ENCODE measurements around the gene CFAP74. TPM values are rescaled to one million over a fixed set of nuclear protein-coding genes. Genes with fewer than 3 reads are reported as not detected.

Gene CFAP74
- total and polyA plus RNA-seq, 9 of the 15 experiments (the other 6 are each of a cell fraction or from before 2014, with no cell fraction given) = 0.03 to 0.15 (median 0.05) TPM; not detected in 6

- TF ChIP-seq, protein P1, sequence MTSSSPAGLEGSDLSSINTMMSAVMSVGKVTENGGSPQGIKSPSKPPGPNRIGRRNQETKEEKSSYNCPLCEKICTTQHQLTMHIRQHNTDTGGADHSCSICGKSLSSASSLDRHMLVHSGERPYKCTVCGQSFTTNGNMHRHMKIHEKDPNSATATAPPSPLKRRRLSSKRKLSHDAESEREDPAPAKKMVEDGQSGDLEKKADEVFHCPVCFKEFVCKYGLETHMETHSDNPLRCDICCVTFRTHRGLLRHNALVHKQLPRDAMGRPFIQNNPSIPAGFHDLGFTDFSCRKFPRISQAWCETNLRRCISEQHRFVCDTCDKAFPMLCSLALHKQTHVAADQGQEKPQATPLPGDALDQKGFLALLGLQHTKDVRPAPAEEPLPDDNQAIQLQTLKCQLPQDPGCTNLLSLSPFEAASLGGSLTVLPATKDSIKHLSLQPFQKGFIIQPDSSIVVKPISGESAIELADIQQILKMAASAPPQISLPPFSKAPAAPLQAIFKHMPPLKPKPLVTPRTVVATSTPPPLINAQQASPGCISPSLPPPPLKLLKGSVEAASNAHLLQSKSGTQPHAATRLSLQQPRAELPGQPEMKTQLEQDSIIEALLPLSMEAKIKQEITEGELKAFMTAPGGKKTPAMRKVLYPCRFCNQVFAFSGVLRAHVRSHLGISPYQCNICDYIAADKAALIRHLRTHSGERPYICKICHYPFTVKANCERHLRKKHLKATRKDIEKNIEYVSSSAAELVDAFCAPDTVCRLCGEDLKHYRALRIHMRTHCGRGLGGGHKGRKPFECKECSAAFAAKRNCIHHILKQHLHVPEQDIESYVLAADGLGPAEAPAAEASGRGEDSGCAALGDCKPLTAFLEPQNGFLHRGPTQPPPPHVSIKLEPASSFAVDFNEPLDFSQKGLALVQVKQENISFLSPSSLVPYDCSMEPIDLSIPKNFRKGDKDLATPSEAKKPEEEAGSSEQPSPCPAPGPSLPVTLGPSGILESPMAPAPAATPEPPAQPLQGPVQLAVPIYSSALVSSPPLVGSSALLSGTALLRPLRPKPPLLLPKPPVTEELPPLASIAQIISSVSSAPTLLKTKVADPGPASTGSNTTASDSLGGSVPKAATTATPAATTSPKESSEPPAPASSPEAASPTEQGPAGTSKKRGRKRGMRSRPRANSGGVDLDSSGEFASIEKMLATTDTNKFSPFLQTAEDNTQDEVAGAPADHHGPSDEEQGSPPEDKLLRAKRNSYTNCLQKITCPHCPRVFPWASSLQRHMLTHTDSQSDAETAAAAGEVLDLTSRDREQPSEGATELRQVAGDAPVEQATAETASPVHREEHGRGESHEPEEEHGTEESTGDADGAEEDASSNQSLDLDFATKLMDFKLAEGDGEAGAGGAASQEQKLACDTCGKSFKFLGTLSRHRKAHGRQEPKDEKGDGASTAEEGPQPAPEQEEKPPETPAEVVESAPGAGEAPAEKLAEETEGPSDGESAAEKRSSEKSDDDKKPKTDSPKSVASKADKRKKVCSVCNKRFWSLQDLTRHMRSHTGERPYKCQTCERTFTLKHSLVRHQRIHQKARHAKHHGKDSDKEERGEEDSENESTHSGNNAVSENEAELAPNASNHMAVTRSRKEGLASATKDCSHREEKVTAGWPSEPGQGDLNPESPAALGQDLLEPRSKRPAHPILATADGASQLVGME (CRISPR knock-in tag; IDR thresholded peaks at IDR 0.05) = no peak
- TF ChIP-seq, protein P2, sequence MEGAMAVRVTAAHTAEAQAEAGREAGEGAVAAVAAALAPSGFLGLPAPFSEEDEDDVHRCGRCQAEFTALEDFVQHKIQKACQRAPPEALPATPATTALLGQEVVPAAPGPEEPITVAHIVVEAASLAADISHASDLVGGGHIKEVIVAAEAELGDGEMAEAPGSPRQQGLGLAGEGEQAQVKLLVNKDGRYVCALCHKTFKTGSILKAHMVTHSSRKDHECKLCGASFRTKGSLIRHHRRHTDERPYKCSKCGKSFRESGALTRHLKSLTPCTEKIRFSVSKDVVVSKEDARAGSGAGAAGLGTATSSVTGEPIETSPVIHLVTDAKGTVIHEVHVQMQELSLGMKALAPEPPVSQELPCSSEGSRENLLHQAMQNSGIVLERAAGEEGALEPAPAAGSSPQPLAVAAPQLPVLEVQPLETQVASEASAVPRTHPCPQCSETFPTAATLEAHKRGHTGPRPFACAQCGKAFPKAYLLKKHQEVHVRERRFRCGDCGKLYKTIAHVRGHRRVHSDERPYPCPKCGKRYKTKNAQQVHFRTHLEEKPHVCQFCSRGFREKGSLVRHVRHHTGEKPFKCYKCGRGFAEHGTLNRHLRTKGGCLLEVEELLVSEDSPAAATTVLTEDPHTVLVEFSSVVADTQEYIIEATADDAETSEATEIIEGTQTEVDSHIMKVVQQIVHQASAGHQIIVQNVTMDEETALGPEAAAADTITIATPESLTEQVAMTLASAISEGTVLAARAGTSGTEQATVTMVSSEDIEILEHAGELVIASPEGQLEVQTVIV (CRISPR knock-in tag; IDR thresholded peaks at IDR 0.05; ENCODE audit: borderline replicate concordance) = no peak
- TF ChIP-seq USF1 (CRISPR knock-in tag; IDR thresholded peaks at IDR 0.05) (no peak), ATF7 (IDR thresholded peaks at IDR 0.05) (peak; percentile 71), HLTF (IDR thresholded peaks at IDR 0.05) (0 out of 2 replicates have a peak, but pooled peaks have one; percentile 44), ZNF830 (CRISPR knock-in tag; IDR thresholded peaks at IDR 0.05) (no peak), PBX2 (CRISPR knock-in tag; IDR thresholded peaks at IDR 0.05; ENCODE audit: low read depth) (no peak), PBX2 (tag; conservative IDR thresholded peaks at IDR 0.05; ENCODE audit: low read depth) (0 out of 2 replicates have a peak, but pooled peaks have one; percentile 27), NCOR1 (IDR thresholded peaks at IDR 0.05) (peak; percentile 88), HDAC3 (IDR thresholded peaks at IDR 0.05; ENCODE audit: borderline replicate concordance, partially characterized antibody) (peak; percentile 50), THRAP3 (IDR thresholded peaks at IDR 0.05; ENCODE audit: borderline replicate concordance) (no peak), RBFOX2 (IDR thresholded peaks at IDR 0.05; ENCODE audit: low read depth, low read length) (no peak), MED1 (CRISPR knock-in tag; IDR thresholded peaks at IDR 0.05; ENCODE audit: borderline replicate concordance) (no peak), SMAD1 (IDR thresholded peaks at IDR 0.05; ENCODE audit: low read depth, low read length, partially characterized antibody) (peak; percentile 60)
These were observed 120.3 kb downstream of the CFAP74 start (continued) for GRCh38 chr1:1883092-1883873.
